Cardiac fibroblast (primary cell): ENCODE data around the gene PEX11B.
A peak's percentile ranks its signal among the peaks of the same experiment; 100 is the strongest.

Experiments used
- DNase-seq, 2 donors: peaks; one replicate each; pipeline versions ENCODE4 v3.0.0 to v3.0.0-alpha.2; 2010; ENCODE audit warnings: low read depth in 2 of 2
- H3K4me3 ChIP-seq, 2 donors: replicated peaks in 1 of 2; 1 replicate in 1 of 2; 2 replicates in 1 of 2; pipeline ENCODE4 v1.5.1; 2011; ENCODE audit warnings: low read depth in 2 of 2, low read length in 2 of 2, mild to moderate bottlenecking in 2 of 2, moderate library complexity in 1 of 2
- TF ChIP-seq, protein P1 (sequence below): IDR thresholded peaks from one replicate; pipeline ENCODE4 v1.5.1; 2011; ENCODE audit warnings: low read depth, mild to moderate bottlenecking, low read length, inconsistent platforms

PEX11B gene

DNA sequence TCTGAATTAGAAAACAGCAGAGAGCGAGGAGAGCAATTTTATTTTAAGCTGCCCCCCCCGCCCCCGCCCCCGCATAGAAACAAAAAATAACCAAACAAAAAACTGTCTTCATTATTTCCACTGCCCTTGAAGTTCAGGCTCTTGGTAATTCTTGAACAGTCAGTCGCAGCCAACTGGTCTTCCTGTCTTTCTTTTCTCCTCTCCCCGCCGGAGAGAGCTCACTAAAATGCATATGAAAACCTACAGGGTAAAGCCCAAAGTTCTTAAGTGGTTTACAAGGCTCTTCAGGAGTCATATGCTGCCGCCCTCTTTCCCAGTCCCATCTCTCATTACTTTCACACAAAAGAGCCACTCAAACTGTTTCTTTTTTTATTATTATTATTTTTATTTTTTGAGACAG, 31.7 kb downstream of the PEX11B start:
- no peak for DNase-seq
- TF ChIP-seq, protein P1, sequence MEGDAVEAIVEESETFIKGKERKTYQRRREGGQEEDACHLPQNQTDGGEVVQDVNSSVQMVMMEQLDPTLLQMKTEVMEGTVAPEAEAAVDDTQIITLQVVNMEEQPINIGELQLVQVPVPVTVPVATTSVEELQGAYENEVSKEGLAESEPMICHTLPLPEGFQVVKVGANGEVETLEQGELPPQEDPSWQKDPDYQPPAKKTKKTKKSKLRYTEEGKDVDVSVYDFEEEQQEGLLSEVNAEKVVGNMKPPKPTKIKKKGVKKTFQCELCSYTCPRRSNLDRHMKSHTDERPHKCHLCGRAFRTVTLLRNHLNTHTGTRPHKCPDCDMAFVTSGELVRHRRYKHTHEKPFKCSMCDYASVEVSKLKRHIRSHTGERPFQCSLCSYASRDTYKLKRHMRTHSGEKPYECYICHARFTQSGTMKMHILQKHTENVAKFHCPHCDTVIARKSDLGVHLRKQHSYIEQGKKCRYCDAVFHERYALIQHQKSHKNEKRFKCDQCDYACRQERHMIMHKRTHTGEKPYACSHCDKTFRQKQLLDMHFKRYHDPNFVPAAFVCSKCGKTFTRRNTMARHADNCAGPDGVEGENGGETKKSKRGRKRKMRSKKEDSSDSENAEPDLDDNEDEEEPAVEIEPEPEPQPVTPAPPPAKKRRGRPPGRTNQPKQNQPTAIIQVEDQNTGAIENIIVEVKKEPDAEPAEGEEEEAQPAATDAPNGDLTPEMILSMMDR = no peak
- no peak overlapping the region for H3K4me3 ChIP-seq

DNA sequence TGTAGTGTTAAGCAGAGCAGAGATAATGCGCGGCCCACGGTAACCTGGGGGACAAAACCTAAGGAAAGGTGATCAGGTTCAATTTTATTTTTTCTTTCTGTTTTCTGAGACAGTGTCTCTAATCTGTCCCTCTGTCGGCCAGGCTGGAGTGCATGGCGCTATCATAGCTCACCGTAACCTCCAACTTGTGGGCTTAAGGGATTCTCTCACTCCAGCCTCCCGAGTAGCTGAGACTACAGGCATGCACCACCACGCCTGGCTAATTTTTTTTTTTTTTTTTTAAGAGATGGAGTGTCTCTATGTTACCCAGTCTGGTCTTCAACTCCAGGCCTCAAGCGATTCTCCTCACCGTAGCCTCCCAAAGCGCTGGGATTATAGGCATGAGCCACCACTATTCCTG, 32.1 kb downstream of the PEX11B start:
- peak overlapping the region; percentile 64 to 67 for H3K4me3 ChIP-seq
- DNase-seq = no peak
- TF ChIP-seq, protein P1 = no peak

GRCh38 chr1:145885738-145886287, 32.7 kb downstream of the PEX11B start, which contains the start of gene ANKRD35:
TSS of gene ANKRD35 (minus strand) at chr1:145885866. CDS start at chr1:145885758, 108 bp downstream.
- peak; percentile 59 to 65 for DNase-seq
- TF ChIP-seq, protein P1 = no peak
- peak within 1 kb of the TSS; percentile 64 to 67 for H3K4me3 ChIP-seq

DNA sequence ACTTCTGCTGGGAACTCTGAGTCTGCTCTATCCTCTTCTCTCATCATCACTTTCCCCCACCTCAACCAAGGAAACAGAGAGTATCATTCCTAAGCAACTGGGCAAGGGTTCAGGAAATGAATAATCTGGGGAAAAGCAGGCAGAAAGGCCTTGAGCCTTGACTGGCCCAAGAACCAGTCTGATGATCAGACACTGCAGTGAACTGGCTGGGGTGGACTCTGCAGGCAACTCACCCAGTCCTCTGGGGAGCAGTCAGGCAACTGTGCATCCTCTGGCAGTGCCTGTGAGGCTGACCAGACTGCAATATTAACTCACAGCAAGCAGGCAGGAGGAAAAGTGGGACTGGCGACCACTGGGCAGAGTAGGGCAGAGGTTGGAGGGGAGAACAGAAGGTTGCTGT, 33.8 kb downstream of the PEX11B start:
- TF ChIP-seq, protein P1 = no peak
- peak overlapping the region in 1 of 2 donors; percentile 64 for H3K4me3 ChIP-seq
- DNase-seq = peak; percentile 65 to 85

DNA sequence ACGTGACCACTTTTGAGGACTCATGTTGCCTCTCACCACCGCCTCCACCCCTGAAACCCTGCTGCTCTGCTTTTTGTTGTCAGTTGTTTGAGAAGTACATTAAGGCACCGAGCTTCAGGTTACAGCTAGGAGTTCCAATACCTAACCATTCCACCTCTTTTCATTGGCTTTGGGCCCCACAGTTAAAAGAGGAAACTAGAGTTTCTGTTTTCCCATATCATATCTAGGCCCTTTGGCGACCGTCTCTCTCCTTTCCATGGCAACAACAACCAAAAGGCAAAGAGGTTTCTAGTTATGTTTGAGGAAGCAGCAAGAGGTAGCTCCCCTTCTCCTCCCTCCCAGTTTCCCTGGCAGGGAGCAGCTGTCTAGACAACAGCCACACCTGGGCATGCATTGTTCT, 38.7 kb downstream of the PEX11B start:
- no peak overlapping the region for H3K4me3 ChIP-seq
- DNase-seq = no peak
- TF ChIP-seq, protein P1 = no peak

GRCh38 chr1:145878724-145879123, 39.8 kb downstream of the PEX11B start:
- H3K4me3 ChIP-seq = no peak overlapping the region
- peak in 1 of 2 donors; percentile 61 for DNase-seq
- TF ChIP-seq, protein P1 = no peak
